ENCODE results near the gene PBXIP1.

The PBXIP1 gene, protein sequence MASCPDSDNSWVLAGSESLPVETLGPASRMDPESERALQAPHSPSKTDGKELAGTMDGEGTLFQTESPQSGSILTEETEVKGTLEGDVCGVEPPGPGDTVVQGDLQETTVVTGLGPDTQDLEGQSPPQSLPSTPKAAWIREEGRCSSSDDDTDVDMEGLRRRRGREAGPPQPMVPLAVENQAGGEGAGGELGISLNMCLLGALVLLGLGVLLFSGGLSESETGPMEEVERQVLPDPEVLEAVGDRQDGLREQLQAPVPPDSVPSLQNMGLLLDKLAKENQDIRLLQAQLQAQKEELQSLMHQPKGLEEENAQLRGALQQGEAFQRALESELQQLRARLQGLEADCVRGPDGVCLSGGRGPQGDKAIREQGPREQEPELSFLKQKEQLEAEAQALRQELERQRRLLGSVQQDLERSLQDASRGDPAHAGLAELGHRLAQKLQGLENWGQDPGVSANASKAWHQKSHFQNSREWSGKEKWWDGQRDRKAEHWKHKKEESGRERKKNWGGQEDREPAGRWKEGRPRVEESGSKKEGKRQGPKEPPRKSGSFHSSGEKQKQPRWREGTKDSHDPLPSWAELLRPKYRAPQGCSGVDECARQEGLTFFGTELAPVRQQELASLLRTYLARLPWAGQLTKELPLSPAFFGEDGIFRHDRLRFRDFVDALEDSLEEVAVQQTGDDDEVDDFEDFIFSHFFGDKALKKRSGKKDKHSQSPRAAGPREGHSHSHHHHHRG

DNA sequence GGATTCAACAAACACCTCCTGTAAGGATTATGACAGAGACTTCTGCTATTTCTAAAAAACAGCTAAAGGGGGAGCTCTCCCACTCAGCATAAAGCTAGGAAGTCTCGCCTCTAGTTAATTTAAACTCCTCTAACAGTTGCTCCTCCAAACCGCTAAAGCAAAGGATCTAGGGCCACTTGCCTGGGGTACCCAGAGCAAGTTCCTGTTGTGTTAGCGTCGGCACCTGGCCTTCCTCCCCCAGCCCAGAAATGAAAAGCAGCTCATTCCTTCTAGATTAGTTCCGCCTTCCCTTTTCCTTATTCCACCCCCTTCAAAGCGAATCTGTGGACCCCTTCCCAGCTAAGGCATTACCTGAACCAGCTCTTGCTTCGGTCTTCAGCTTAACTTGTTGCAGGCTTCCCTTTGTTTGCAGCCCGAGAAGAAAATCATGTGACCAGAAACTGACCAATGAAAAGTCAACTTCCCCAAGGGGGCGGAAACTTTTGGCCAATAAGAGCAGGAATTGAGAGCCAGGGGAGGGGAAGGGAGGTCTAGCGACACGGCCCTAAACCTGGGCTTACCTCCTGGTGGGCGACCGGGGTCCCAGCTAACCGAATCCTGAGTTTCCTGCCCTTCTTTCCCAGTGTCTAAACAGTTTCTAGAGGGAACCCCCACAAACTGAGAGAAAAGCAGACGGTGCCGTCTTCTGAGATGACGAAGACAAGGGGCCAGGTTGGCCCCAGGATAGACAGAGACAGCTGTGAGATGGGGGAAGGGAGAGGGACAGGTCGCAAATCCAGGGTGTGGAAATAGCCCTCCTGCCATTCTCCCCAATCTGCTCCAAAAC is at the start of gene PBXIP1:
Gene PBXIP1, minus strand, starts transcription at position 382 of the 826 bp plus-strand sequence. CDS start 2,378 bp downstream, outside the sequence.
- DNase-seq: peak; percentile 79 to 94

DNA sequence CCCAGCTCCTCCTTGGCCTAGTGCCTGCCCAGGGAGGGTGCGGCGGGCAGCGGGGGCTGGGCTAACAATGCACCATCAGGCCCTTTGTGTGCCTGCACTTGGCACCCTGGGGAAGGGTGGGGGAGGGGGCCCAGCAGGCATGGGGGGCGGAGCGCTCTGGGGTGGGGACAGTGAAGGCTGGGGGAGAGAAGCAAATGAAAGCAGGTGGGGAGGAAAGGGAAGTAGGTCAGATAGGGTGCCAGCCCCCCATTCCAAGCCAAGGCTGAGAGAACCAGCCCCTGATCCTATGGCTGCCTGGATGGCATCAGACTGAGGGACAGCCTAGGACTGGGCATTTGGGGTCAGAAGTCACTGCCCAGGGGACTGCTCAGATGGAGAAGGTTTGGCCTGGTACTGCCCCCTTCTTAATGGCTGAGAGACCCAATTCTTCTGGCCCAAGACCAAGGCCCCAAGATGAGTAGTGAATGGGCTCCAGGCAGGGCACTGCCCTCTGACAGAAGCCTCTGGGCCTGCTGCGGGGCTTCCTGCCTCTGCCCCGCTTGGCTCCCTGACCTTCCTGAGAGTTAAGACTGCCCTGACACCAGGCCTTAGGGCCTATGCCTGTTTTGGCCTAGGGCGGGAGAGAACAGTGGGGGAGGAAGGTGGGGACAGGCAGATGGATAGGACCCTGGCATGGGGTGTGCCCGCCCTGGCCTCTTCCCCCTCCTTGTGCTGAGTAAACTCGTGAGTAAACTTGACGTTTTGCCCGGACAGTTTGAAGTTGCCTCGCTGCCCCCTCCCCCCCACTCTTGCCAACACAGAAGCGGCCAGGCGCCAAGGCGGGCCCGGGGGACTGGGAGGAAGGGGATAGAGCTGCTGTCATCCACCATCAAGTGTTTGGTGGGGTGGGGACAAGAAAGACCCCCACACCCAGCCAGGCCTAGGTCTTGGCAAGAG is 49.4 kb upstream of the PBXIP1 start:
- DNase-seq: no peak

DNA sequence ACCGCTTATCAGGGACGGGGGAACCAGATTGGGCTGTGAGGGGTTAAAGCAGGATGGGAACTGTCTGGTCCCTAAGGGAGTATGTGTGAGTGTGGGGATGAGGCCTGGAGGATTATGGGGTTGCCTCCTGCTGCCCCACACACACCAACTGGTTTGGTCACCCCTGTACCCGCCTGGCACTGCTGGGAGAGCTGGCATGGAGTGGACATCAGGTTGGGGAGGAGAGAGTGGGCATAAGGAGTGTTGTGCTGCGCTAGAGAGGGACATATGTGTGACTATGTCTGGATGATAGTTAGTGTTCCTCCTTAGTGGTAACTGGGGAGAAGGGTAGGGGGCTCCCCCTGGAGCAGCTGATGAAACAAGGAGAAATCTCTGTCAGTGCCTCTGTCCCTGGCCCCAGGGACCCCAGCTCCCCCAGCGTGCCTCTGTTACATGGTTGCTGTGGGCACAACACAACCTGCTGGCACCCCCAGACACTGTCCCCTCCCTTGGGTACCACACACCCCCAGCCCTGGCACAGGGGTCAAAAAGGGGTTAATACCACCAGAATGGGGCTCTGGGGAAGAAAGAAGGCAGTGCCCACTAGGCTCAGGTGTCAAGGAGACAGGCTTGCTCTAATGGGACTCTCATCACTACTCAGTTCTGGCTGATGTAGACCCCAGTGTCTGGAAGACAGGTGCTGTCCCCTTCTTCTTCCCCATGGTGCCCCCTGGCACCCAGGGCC is 48.6 kb upstream of the PBXIP1 start:
- DNase-seq: no peak

DNA sequence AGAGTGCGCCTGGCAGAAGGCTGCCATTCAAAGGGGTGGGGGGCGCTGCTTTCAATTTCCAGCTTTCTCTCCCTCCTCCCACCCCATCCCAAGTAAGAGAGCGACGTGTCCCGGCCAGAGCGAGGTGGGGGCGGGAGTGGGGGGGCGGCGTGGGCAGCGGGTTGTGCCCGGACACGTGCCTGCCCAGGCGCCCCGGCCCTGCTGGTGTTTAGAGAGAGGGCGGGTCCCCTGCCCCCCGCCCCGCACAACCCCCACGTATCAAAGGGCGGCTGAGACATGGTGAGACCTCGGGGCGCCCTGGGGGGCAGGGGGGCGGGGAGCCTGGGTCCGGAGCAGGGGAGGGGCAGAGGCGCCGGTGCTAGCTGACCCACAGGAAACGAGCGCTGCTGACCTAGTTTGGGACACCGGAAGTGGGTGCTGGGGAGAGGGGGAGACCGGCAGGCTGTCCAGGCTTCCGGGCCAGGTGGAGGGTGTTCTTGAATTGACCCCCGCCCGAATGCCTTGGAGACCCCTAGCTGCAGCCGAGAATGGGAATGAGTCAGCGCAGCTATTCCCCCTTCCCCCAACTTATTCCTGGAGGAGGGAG is 48.0 kb upstream of the PBXIP1 start:
- no peak for DNase-seq

DNA sequence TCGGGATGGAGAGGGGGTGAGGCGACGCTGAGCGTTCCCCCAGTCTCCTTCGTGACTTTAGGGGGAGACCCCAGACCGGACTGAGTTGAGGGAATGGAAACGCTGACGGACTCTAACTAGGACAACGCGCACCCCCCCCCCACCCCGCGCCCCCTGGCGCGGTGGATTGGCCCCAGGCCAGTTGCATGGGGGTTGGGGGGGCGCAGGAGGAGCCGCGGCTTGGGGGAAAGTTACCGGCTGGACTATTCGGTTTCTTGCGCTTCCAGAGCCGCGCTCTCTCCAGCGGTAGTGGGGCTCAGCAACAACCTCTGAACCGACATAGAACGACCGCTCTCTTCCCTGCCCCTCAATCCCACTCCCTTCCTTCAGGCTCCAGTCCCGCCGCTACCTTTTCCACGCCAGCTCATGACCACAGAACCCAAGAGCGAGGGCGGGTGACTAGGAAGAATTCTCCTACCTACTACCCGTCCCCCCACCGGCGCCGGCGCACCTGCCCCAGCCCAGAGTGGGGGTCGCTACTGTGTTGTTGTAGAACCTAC is 47.4 kb upstream of the PBXIP1 start:
- DNase-seq: no peak

DNA sequence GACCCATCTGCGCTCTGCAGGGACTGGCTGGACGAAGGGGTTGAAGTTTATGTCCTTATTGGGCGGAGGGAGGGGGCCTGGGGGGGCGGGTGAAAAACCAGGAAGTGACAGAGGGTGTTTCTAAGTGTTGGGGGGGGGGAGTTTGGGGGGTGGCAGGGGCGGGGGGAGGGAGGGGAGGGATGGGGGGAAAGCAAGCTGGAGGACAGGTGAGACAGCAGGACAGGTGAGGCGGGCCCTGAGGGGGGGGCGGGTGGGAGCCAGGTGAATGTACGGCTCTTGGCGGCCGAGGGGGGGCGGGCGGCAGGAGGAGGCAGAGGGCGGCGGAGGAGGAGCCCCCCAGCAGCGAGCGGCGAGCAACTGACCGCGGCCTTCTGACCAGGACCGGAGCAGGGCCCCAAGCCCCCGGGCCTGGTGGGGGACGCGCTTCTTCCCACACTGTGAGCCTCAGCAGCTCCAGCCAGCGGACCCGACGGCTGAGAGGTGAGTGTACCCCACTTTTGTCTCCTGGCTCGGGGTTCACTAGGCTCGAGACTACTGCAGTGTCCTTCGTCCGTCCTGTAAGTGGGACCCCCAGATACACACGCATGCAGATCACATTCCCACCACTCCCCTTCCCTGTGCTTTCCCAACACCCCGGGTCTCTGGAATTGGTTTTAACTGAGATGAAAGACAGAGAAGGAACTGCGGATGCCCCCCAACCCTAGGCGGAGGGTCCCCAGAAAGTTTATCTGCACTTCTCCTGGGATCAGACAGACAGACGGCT is 46.7 kb upstream of the PBXIP1 start, which contains the start of gene ZBTB7B:
Gene ZBTB7B, plus strand, starts transcription at position 339 of the 763 bp plus-strand sequence. CDS start 11,859 bp downstream, outside the sequence.
- no peak for DNase-seq

DNA sequence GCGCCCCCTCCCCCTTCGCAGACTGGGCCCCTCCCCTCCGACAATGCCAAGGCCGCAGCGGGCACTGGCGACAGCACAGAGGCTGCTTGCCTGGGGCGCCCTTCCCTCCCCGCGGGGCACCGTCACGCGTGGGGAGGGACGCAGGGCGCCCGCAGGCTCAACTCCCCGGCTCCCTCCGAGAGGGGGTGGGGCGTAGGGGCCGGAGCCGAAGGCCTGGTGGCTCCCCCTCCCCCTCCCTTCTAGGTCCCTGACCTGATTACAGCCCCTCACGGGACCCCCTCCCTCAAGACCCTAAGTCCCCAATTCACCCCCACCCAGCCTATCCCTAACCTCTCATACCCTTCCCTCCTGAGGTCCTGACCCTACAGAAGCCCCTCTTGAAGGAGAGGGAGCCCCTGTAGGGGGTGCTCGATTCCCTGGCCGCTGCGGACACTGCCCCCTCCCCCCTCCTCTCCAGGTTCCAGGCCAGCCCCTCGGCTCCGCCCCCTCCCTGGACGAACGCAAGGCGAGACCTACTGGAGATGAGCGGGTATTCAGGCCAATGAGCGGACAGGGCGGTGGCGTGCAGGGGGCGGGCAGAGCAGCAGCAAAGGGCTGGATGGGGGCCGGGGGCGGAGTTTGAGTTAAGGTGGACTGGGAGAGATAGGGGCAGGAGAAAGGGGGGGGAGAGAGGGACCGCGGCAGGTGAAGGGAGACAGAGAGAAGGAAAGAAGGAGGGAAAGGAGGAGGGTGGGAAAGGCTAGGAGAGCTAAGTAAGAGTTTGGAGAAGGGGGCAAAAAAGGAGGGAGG is 46.0 kb upstream of the PBXIP1 start:
- DNase-seq: peak; percentile 98 to 99

DNA sequence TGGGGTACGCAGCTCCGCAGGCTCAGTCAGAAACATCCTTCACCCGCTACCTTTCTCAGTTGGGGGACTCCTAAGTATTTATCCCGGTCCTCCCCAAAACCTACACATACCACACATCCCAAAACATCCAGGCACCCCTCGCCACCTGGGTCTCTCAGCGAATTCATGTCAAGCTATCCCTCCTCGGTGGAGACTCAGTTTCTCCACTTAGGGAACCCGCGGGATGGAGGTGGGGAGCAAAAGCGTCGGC is 45.5 kb upstream of the PBXIP1 start:
- DNase-seq: no peak

DNA sequence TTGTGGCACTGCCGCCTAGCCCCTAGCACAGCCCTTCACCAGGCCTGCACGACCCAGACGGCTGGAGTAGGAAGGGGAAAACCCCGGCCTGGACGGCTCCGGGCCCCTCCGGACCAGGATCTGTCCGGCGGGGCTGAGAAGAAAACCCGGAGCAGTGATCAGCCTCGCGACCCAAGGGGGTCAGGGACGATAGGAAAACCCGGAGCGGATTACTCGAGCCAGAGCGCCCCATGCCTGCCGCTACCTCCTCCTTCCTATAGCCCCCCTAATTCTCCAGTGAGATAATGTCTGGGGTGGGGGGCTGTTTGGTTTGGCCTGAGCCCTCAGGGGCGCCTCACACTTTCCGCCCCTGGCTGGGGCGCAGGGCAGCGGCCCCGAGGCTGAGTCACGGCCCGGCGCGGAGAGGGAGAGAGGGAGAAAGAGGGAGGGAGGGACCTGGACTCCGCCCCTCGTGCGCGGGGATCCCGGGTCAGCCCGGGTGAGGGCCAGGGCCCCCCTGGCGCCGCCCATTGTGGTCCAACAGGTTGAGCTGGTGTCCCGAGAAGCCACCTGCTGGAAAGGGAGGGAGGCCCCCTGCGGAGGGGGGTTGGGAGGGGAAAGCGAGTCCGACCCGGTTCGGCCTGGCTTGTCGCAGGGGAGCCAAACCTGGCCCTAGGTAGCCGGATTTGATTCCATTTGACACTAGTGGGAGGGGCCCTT is 45.0 kb upstream of the PBXIP1 start:
- DNase-seq: peak in 1 of 2 donors; percentile 60

DNA sequence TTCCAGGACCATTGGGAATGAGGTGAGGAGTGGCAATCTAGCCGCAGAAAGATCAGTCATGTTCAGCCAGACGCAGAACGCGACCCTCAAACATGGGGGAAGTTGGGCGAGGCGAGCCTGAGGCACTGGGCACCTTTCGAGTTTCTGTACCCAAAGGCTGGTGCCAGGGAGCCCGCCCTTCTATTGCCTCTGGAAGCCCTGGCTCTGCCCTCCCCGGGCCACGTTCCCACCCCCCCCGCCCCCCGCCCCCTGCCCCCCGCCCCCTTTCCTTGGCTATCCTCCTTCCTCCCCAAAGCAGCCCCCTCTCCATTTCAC is 44.5 kb upstream of the PBXIP1 start:
- DNase-seq: no peak

DNA sequence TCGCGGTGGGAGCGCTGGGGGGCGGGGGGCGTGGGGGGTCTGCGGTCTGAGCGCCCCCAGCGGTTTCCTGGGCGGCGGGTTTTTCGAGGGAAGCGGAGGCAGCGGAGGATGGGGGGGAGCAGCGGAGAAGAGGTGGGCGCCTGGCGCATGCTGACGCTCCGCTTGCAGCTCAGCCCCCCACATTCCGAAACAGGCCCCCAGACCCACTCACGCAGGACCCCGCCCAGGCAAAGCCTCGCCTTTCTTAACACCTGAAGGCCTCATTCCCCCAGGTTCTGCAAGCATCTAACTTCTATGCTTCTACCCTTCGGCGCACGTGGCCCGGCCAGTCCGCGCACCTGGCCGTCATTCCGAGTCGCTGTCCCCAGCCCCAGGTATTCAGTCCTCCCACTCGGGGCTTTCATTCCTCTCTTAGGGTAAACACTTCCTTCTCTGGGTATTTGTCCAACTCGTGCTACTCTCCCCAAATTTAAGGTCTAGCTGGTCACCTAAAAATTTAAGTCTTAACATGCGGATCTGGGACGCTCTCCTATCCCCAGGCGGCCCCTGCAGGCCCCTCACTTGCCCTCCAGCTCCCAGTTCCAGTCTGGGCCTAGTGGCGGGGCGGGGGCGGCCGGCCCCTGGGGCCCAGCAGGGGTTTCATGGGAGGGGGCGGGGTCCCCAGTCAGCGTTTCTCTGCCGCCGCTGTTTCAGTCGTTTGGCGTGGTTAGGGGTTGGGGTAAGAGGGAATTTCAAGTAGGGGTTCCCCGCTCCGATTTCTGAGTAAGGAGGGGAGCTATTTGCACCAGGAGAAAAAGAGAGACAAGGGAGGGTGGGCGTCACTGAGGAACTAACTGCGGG is 43.9 kb upstream of the PBXIP1 start:
- DNase-seq: no peak

DNA sequence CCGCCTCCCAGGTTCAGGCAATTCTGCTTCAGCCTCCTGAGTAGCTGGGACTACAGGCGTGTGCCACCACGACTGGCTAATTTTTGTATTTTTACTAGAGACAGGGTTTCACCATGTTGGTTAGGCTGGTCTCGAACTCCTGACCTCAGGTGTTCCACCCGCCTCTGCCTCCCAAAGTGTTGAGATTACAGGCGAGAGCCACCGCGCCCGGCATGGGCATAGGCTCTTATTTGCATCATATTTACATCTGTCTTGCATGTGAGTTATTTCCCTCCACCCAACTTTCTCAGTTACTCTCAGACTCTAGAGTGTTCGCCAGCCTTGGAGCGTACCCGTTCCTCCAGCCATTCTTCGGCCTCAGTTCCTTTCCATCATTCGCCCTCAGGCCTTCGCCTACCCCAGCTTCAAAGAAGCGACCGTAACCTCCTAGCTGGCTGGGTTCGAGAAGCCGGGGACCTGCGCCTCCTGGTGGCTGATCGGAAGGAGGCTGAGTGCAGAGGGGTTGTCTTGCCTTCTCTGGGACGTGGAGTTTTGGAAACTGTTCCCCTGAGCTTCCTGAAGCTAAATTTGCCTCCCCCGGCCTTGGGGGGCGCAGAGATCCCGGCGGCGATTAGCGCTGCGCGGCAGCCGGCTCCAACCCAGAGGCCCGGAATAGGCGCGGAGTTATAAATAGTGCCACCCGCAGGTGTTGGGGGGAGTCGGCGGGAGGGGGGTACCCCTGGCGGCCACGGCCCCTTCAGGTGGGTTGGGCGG is 43.1 kb upstream of the PBXIP1 start:
- DNase-seq: peak in 1 of 2 donors; percentile 59

DNA sequence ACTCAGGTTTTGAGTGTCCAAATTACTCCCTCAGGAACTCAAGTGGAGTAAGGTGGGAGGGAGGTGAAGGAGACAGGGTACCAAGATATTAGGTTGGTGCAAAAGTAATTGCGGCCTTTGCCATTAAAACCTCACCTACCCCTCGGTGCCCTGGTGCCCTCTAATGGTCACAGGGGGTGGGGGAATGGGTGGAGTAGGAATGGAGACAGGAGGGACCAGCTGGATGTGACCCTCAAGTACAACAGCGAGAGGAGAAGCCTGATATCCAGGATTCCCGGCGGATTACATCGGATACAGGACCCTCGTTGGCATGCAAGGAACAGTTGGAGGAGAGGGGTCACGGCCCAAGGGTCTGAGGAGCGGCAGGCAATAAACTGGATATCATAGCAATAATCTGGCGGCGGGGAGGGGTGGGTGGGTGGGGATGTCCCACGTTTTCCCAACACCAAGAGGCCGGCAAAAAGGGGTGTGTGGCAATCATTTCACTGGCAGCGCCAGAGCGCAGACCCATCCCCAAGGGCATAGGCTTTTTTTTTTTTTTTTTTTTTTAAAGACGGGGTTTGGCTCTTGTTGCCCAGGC is 42.4 kb upstream of the PBXIP1 start:
- DNase-seq: no peak

DNA sequence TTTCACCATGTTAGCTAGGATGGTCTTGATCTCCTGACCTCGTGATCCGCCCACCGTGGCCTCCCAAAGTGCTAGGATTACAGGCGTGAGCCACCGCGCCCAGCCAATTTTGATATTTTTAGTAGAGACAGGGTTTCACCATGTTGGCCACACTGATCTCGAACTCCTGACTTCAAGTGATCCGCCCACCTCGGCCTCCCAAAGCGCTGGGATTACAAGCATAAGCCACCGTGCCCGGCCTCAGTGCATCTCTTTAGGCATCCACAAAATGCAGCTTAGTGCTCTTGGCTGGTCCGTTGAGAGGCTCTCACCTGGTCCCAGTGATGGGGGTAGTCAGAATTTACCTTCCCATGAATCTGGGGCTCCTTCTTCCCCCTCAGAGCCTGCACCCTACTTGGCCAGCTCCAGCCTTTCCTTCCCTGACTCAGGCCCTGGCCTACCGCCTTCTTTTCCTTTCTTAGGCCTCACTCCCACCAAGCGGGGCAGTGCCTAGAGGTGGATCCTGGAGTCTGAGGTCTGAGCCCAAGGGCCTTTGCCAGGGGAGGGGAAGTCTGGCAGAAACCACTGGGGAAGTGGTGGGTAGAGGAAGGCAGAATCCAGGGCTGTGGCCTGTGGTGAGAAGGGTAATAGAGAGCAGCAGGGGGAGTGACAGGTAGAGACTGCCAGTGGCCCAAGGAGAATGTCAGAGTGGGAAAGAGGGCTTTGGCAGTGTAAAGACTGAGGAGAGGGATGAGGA is 41.2 kb upstream of the PBXIP1 start:
- peak; percentile 55 to 61 for DNase-seq

DNA sequence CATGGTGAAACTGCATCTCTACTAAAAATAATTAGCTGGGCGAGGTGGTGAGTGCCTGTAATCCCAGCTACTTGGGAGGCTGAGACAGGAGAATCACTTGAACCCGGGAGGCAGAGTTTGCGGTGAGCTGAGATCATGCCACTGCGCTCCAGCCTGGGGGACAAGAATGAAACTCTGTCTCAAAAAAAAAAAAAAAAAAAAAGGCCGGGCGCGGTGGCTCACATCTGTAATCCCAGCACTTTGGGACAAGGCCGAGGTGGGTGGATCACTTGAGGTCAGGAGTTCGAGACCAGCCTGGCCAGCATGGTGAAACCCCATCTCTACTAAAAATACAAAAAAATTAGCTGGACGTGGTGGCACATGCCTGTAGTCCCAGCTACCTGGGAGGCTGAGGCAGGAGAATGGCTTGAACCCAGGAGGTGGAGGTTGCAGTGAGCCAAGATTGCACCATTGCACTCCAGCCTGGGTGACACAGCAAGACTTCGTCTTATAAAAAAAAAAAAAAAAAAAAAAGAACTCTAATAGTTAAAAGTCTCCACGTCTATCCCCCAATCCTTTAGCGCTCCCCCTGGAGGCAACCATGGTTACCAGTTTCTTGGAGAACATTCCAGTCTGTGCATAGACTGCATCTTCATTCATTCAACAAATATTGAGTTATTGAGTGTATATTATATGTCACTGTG is 39.5 kb upstream of the PBXIP1 start:
- DNase-seq: peak; percentile 45 to 64

All from inflammatory macrophage treated with lipopolysaccharide for 1 hour (primary cell).